ENCODE measurements around the gene NOP53. TPM values are rescaled to one million over a fixed set of nuclear protein-coding genes. Genes with fewer than 3 reads are reported as not detected.

NOP53 gene
- polyA plus RNA-seq, 1 donor from 2014 or later = 87.0 TPM

DNA sequence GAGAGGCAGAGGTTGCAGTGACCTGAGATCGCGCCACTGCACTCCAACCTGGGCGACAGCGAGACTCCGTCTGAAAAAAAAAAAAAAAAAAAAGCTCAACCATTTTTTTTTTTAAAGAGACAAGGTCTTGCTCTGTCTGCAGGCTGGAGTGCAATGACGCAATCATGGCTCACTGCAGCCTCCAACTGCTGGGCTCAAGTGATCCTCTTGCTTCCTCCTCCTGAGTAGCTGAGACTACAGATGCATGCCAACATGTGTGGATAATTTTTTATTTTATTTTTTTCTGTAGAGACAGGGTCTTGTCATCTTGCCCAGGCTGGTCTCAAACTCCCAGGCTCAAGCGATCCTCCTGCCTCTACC, 21.8 kb upstream of the NOP53 start:
- no peak for TF ChIP-seq RAD21 (conservative IDR thresholded peaks at IDR 0.05)
- TF ChIP-seq, protein P1, sequence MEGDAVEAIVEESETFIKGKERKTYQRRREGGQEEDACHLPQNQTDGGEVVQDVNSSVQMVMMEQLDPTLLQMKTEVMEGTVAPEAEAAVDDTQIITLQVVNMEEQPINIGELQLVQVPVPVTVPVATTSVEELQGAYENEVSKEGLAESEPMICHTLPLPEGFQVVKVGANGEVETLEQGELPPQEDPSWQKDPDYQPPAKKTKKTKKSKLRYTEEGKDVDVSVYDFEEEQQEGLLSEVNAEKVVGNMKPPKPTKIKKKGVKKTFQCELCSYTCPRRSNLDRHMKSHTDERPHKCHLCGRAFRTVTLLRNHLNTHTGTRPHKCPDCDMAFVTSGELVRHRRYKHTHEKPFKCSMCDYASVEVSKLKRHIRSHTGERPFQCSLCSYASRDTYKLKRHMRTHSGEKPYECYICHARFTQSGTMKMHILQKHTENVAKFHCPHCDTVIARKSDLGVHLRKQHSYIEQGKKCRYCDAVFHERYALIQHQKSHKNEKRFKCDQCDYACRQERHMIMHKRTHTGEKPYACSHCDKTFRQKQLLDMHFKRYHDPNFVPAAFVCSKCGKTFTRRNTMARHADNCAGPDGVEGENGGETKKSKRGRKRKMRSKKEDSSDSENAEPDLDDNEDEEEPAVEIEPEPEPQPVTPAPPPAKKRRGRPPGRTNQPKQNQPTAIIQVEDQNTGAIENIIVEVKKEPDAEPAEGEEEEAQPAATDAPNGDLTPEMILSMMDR (IDR thresholded peaks at IDR 0.05; ENCODE audit: poor library complexity, severe bottlenecking) = no peak
- no peak for TF ChIP-seq TAF1 (IDR thresholded peaks at IDR 0.05; ENCODE audit: low read depth)
- TF ChIP-seq, protein P2, sequence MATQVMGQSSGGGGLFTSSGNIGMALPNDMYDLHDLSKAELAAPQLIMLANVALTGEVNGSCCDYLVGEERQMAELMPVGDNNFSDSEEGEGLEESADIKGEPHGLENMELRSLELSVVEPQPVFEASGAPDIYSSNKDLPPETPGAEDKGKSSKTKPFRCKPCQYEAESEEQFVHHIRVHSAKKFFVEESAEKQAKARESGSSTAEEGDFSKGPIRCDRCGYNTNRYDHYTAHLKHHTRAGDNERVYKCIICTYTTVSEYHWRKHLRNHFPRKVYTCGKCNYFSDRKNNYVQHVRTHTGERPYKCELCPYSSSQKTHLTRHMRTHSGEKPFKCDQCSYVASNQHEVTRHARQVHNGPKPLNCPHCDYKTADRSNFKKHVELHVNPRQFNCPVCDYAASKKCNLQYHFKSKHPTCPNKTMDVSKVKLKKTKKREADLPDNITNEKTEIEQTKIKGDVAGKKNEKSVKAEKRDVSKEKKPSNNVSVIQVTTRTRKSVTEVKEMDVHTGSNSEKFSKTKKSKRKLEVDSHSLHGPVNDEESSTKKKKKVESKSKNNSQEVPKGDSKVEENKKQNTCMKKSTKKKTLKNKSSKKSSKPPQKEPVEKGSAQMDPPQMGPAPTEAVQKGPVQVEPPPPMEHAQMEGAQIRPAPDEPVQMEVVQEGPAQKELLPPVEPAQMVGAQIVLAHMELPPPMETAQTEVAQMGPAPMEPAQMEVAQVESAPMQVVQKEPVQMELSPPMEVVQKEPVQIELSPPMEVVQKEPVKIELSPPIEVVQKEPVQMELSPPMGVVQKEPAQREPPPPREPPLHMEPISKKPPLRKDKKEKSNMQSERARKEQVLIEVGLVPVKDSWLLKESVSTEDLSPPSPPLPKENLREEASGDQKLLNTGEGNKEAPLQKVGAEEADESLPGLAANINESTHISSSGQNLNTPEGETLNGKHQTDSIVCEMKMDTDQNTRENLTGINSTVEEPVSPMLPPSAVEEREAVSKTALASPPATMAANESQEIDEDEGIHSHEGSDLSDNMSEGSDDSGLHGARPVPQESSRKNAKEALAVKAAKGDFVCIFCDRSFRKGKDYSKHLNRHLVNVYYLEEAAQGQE (IDR thresholded peaks at IDR 0.05; ENCODE audit: borderline replicate concordance) = no peak
- no peak for TF ChIP-seq EZH2 (IDR thresholded peaks at IDR 0.05; ENCODE audit: borderline replicate concordance, insufficient read depth, low read length, poor library complexity, severe bottlenecking)
- no peak for TF ChIP-seq MXI1 (conservative IDR thresholded peaks at IDR 0.05; ENCODE audit: poor library complexity, severe bottlenecking)
- no peak for TF ChIP-seq POLR2AphosphoS5 (IDR thresholded peaks at IDR 0.05)
- no peak for TF ChIP-seq SMC3 (conservative IDR thresholded peaks at IDR 0.05; ENCODE audit: poor library complexity)
- no peak for TF ChIP-seq EP300 (conservative IDR thresholded peaks at IDR 0.05; ENCODE audit: poor library complexity, severe bottlenecking)
- no peaks in the 10 kb centered on the region for H3K9me2 ChIP-seq (ENCODE audit: insufficient read depth, low read length)
- no peak overlapping the region for H2AFZ ChIP-seq (ENCODE audit: low read depth, low read length)
- no peak overlapping the region for H3K9ac ChIP-seq (ENCODE audit: low read length)
- no peak overlapping the region for H3K4me2 ChIP-seq (ENCODE audit: low read length)
- no peaks in the 10 kb centered on the region for H3K9me3 ChIP-seq (ENCODE audit: low read length)
- no peak overlapping the region for H3K27ac ChIP-seq (ENCODE audit: low read length)
- H3F3A ChIP-seq (ENCODE audit: insufficient read depth, low read length, poor library complexity, severe bottlenecking) = no peaks in the 10 kb centered on the region
- H4K20me1 ChIP-seq (ENCODE audit: insufficient read depth) = no peaks in the 10 kb centered on the region
- no peaks in the 10 kb centered on the region for H3K27me3 ChIP-seq (ENCODE audit: insufficient read depth, low read depth, low read length)
- H3K79me2 ChIP-seq (replicated peaks; ENCODE audit: insufficient read depth, low read length) = no peaks in the 10 kb centered on the region
- H3K4me3 ChIP-seq (ENCODE audit: low read length) = no peak overlapping the region
- no peaks in the 10 kb centered on the region for H3K36me3 ChIP-seq (ENCODE audit: insufficient read depth, low read length)

DNA sequence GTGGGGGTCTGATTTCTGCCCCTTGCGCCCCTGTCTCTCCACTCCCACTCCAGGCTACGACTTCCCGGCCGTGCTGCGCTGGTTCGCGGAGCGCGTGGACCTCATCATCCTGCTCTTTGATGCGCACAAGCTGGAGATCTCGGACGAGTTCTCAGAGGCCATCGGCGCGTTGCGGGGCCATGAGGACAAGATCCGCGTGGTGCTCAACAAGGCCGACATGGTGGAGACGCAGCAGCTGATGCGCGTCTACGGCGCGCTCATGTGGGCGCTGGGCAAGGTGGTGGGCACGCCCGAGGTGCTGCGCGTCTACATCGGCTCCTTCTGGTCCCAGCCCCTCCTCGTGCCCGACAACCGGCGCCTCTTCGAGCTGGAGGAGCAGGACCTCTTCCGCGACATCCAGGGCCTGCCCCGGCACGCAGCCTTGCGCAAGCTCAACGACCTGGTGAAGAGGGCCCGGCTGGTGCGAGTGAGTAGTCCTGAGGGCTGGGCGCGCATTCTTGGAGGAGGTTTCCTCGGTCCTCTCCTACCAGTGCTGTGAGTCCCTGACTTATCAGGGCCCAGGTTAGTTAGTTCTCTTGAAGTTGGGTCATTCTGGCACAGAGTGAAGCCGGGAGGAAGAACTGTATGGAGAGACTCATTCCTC, 19.5 kb upstream of the NOP53 start:
- no peaks in the 10 kb centered on the region for H3K36me3 ChIP-seq (ENCODE audit: insufficient read depth, low read length)
- no peak overlapping the region for H3K27ac ChIP-seq (ENCODE audit: low read length)
- TF ChIP-seq SMC3 (conservative IDR thresholded peaks at IDR 0.05; ENCODE audit: poor library complexity) (no peak), RAD21 (conservative IDR thresholded peaks at IDR 0.05) (no peak), TAF1 (IDR thresholded peaks at IDR 0.05; ENCODE audit: low read depth) (no peak), EZH2 (IDR thresholded peaks at IDR 0.05; ENCODE audit: borderline replicate concordance, insufficient read depth, low read length, poor library complexity, severe bottlenecking) (no peak), EP300 (conservative IDR thresholded peaks at IDR 0.05; ENCODE audit: poor library complexity, severe bottlenecking) (no peak), MXI1 (conservative IDR thresholded peaks at IDR 0.05; ENCODE audit: poor library complexity, severe bottlenecking) (no peak), POLR2AphosphoS5 (IDR thresholded peaks at IDR 0.05) (no peak)
- TF ChIP-seq, protein P2 (IDR thresholded peaks at IDR 0.05; ENCODE audit: borderline replicate concordance) = no peak
- TF ChIP-seq, protein P1 (IDR thresholded peaks at IDR 0.05; ENCODE audit: poor library complexity, severe bottlenecking) = no peak
- no peak overlapping the region for H3K4me2 ChIP-seq (ENCODE audit: low read length)
- no peak overlapping the region for H2AFZ ChIP-seq (ENCODE audit: low read depth, low read length)
- H4K20me1 ChIP-seq (ENCODE audit: insufficient read depth) = no peaks in the 10 kb centered on the region
- H3F3A ChIP-seq (ENCODE audit: insufficient read depth, low read length, poor library complexity, severe bottlenecking) = no peaks in the 10 kb centered on the region
- H3K27me3 ChIP-seq (ENCODE audit: insufficient read depth, low read depth, low read length) = peaks cover 6% of the 10 kb centered on the region
- H3K9me3 ChIP-seq (ENCODE audit: low read length) = no peaks in the 10 kb centered on the region
- no peak overlapping the region for H3K4me3 ChIP-seq (ENCODE audit: low read length)
- no peaks in the 10 kb centered on the region for H3K79me2 ChIP-seq (replicated peaks; ENCODE audit: insufficient read depth, low read length)
- no peaks in the 10 kb centered on the region for H3K9me2 ChIP-seq (ENCODE audit: insufficient read depth, low read length)
- no peak overlapping the region for H3K9ac ChIP-seq (ENCODE audit: low read length)
